Muscle of back (tissue), 11 donors: ENCODE data around the gene HOXB3. TPM values are rescaled to one million over a fixed set of nuclear protein-coding genes. Genes with fewer than 3 reads are reported as not detected.
A peak's percentile ranks its signal among the peaks of the same experiment; 100 is the strongest.

Source experiments
- DNase-seq, 3 donors: peaks; one replicate each; pipeline versions ENCODE4 v3.0.0 to v3.0.0-alpha.2; 2013
- polyA plus RNA-seq, 10 donors: library from polyadenylated mRNA; unstranded; fragments of 120-200 nt; gene quantifications; one replicate each; pipeline ENCODE4 v1.2.1, GENCODE V29; 2013; ENCODE audit not compliant: insufficient read length in 10 of 10

The HOXB3 gene
- polyA plus RNA-seq, 10 donors, result 10.4 to 39.0 (median 24.4) TPM

DNA sequence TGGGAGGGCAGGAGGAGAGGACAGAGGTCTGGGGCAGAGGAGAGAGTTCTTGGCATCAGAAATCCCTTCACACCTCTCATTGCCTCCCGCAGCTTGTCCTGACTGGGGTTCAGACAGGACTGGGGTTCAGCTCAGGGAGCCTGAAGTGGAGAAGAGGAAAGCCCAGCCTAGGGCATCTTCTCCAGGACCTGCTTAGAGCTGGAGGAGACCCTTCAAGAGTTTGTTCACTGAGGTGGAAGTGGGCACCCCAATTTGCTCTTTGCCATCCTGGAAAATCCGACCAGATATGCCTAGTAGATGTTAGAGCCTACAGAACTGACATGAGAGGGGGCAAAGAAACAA lies 2.0 kb downstream of the HOXB3 start:
- no peak for DNase-seq

GRCh38 chr17:48587276-48588073 lies 2.6 kb downstream of the HOXB3 start:
- DNase-seq, result no peak

DNA sequence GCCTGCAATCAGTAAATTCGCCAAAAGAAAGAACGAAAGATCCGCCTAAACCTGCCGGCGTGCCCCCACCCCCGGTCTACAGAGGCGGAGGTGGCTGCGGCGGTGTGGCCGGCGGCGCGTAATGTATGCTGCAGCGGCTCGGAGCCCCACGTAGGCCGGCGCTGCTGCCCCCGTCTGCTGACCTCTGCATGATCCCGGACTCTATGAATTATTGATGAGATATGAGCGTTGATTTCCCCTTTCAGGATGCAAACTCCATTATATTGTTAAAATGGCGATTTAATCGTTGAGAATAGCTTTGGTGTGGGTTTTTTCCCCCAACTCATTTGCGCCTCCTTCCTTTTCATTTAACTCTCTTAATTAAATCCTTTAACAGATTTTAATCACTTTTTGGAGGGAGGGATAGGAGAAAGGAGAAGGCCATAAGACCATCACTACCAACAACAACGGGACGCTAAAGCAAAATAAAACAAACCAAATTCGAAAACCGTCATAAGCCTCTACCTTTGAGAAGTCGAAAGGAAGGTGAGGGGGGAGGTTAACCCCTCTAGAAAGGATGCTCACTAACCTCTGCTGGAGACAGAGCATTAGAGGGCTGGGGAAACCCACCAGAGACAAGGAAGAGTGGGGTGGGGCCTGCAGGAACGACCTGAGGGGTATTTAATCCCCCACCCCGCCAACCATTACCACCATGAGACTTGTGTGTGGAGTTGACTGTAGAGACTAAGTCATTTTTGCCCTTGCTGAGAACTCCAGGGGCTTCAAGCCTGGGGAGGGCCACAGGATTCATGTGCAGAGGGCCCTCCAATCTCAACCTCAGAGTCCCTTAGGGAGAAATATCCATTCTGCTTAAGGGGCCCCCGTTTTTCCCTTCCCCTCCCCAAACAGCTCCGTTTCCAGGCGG lies 3.4 kb downstream of the HOXB3 start:
- no peak for DNase-seq

DNA sequence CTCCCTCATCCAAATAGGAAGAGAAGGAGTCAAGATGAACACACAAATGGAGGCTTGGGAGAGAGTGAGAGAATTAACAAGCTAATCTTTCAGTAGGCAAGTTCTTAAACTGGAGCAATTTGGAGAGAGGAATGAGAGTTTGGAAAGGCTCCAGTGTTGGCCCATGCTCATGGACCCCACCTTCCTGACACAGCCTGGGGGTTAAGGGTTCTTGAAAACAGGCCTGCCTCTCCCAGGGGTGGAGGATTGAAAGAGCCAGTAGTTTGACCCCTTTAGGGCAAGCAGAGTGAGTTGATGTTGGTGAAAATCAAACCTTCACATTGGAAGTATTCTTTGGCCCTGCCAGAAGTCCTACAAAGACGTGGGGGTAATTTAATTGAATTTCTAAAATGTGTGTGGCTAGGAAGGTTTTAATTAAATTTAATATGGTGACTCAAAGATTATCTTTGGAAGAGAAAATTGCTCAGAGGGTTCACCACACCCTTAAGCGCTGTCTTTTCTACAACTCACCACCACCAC lies 5.8 kb downstream of the HOXB3 start:
- no peak for DNase-seq

DNA sequence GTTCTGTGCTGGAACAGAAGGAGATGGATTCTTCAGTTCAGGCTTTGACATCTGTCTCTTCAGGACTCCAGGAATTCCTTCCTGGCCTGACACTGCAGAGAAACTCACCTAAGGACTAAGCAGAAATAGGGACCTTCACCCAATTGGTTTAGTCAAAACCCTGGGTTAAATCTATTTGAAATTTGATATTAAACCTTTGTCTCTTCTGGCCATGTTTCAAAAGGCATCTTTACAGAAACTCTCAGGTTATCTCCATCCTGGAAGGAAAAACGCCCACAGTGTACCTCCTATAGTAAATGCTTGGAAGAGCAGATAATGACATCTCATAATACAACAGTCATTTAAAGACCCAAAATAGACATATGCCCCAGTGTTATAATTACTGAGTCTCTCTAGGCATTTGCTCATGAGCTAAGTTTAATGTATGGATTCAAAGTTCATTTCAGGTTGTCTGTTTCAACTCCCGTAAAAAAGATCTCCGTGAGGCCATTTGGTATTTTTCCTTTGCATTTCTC lies 6.3 kb downstream of the HOXB3 start:
- no peak for DNase-seq

GRCh38 chr17:48582750-48583069 lies 7.3 kb downstream of the HOXB3 start:
- DNase-seq, result no peak

DNA sequence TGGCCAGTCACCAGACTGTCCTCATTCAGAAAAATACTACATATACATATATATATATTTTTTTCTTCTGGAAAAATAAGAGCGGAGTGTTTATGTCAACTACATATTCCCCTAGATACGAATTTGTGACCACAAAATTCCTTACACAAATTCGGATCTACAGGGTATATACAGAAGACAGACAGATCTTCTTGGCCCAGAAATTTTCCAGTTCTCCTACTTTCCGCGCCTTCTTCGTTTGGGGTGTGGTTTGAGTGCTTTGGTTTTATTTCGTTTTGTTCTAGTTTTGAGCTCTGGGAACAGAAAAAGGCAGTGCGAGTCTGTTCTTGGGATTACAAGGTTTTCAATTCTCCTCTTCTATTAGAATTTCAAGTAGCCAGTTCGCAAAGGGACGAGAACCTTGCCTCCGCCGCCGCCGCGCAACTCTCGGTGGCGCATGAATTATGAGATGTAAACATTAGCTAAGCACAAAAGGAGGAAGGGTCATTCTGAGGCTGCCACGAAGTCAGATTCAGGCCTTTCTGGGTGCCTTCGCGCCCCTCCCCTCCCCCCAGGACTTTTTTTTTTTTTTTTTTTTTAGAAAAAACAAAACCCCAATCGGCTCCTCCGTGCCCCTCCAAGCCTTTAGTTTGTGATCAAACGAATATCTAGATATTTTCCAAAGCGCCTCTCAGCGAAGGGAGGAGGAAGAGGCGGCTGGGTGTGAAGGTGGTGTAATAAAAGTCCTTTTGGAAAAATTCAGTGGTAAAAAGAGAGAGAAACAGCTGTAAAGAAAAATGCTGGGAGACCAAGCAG lies 10.1 kb downstream of the HOXB3 start:
- peak in 1 of 3 donors; percentile 74 for DNase-seq

DNA sequence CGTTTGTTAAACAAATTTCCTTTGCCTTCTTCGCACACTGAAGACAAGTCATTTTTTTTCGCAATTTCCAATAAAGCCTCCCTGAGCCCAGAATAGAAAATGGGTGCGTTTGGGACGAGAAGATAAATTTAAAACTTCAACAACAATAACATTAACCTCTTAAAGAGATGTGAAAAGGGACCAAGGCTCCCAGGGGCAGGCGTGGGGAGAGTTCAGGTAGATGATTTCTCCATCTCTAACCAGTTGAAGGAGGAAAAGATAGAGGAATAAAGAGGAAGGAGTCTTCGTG lies 10.6 kb downstream of the HOXB3 start:
- DNase-seq, result peak in 1 of 3 donors; percentile 68

DNA sequence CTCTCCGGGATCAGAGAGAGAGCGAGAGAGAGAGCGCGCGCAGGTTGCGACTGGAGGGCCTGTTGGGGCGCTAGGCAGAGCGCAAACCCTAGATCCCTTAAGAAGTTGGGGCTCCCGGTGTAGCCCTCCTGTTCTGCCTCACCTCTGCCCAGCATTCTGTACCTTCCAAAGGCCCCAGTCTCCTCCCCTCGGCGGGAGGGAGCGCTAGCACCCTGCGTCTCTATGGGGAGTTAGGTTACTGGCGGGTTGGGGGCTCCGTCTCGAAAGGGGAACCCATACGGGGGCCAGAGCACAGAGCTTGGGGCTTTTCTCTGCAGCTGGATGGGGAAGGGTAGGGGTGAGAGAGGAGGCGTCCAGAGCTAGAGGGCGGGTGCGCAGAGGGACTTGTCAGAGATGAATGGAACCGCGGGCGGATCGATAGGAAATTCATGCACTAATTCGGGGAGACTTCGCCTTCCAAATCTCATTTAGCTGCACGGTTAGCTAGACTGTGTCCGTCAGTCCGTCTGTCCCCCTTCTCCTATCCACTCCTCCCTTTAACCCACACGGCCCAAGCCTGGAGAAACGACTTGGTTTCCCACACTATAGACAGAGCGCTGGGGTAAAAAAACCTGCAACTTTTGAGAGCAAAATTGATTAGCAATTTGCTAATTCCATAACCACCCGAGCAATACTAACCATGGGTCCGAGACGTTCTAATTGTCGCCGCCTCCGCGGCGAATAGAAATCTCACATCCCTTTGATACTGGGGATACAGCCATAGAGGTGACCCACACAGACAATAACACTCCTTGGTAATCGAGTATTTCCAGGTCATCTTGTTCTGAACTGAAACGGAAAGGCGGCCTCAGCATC lies 11.2 kb downstream of the HOXB3 start:
- no peak for DNase-seq

- DNase-seq, result peak; percentile 80 to 89 (median 83)
Measured at GRCh38 chr17:48577946-48578615, 12.0 kb downstream of the HOXB3 start, which contains the start of gene HOXB4. Gene HOXB4 (minus strand): TSS chr17:48578350. CDS start chr17:48578319, 31 bp downstream.

GRCh38 chr17:48577330-48577945 lies 12.6 kb downstream of the HOXB3 start:
- DNase-seq, result no peak

DNA sequence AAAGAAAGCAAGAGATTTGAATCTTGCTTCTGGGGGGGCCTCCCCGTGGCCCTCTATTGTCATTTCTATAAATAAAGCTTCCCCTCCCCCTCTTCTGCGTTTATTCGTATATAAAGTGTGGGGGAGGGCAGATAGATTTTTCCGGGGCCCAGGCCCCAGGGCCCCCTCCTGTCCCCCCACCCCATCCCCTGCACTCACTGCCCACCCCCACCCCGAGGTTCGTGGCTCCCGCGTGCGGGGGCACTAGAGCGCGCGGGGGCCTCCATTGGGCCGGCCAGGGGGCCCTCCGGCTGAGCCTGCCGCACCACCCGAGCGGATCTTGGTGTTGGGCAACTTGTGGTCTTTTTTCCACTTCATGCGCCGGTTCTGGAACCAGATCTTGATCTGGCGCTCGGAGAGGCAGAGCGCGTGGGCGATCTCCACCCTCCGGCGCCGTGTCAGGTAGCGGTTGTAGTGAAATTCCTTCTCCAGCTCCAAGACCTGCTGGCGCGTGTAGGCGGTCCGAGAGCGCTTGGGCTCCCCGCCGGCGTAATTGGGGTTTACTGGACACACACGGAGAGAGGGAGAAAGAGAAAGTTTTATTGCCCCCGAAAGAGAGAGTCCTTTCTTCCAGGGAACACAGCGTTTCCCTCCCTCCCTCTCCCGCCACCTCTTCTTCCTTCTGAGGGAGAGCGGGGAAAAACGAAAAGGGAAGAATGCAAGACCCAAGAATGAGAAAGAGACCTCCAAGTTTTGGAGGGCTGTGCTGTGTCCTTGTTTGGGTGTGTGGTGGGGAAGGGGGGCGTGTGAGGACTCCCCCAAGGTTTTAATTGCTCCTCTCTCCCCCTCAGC lies 13.3 kb downstream of the HOXB3 start:
- peak in 1 of 3 donors; percentile 69 for DNase-seq

DNA sequence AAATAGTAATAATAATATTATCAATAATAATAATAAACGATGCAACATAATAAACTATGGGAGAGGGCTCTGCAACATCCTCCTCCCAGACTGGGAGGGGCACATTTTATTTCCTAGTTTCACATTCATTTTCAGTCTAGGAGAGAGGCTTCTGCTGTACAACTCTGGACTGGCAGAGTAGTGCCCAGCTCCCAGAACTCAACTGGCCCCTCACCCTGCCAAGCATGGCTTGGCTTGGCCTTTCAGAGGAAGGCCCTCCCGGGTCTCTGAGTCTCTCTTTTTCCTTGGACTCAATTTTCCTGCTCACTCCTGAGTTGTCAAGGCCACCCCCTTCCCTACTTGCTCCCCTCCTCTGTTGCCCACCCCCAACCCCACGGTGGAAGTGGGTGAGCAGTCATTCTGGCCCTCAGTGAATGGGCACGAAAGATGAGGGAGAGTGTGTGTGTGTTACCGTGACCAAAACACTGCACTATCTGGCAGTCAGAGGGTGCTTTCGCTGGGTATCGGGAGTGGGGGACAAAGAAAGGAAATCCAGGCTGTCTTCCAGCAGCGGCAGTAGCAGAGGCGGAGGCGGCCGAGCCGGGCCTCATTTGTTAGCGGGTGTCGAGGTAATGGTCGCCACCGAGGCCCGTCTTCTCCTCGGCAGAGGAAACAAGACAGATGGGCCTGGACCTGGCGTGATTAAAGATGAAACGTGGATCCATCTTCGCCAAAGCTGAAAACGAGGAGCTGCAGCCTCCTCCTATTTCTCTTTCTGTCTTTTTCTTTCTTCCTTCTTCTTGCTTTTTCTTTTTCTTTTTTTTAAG lies 14.2 kb downstream of the HOXB3 start:
- DNase-seq, result no peak

GRCh38 chr17:48575066-48575582 lies 14.9 kb downstream of the HOXB3 start:
- peak in 1 of 3 donors; percentile 71 for DNase-seq

DNA sequence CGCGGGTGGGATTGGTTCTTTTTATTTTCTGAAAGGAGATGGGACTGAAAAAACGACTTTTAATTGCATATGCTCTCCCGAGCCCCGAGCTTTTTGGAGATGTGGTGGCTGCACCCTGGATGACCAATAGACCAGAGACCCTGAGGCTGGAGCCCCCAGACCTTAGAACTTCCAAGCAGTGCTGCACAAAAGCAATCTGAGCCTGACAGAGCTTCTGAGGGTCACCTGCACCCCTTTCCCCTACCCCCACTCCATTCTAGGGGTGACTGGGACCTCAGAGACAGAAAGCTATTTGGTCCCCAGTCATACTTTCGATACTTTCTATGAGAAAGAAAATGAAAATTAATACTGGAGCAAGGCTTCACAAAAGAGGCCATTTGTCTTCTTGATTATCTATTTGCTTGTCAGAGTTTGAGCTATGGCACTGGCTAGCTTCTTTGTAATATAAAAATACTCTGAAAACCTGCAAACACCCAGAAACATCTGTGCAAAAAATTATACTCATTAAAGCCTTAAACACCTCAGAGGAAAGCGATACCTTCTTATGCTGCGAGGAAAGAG lies 15.5 kb downstream of the HOXB3 start:
- DNase-seq, result no peak

- no peak for DNase-seq
Measured at GRCh38 chr17:48571826-48572417, 18.1 kb downstream of the HOXB3 start.
